Liver (tissue), 9 donors: Measurements from ENCODE around the gene COL4A3. TPM values are rescaled to one million over a fixed set of nuclear protein-coding genes. Genes with fewer than 3 reads are reported as not detected.

ENCODE experiments used
- DNase-seq: peaks from one replicate; pipeline ENCODE4 v3.0.0-alpha.2; 2017; ENCODE audit warnings: low spot score
- H3K27ac ChIP-seq, 2 donors: one replicate each; pipeline ENCODE4 v1.7.0; 2013; ENCODE audit warnings: inconsistent platforms in 2 of 2, low read length in 2 of 2, control low read depth in 1 of 2, low read depth in 1 of 2, mild to moderate bottlenecking in 1 of 2
- H3K27me3 ChIP-seq, 4 donors: one replicate each; pipeline versions ENCODE4 v1.6.1 to v1.7.0; 2013; ENCODE audit warnings: low read length in 3 of 4, inconsistent platforms in 1 of 4, mild to moderate bottlenecking in 1 of 4, moderate library complexity in 1 of 4; ENCODE audit not compliant: control insufficient read depth in 4 of 4, insufficient read depth in 4 of 4
- H3K36me3 ChIP-seq, 4 donors: one replicate each; pipeline versions ENCODE4 v1.6.1 to v1.7.0; 2013; ENCODE audit warnings: low read length in 3 of 4, mild to moderate bottlenecking in 3 of 4, low read depth in 1 of 4, moderate library complexity in 1 of 4; ENCODE audit not compliant: control insufficient read depth in 4 of 4, insufficient read depth in 3 of 4
- H3K4me1 ChIP-seq, 4 donors: one replicate each; pipeline versions ENCODE4 v1.6.1 to v1.7.0; 2013; ENCODE audit warnings: low read length in 3 of 4, mild to moderate bottlenecking in 3 of 4, moderate library complexity in 1 of 4; ENCODE audit not compliant: control insufficient read depth in 4 of 4, insufficient read depth in 4 of 4
- H3K4me3 ChIP-seq, 3 donors: one replicate each; pipeline versions ENCODE4 v1.6.1 to v1.7.0; 2013; ENCODE audit warnings: low read length in 3 of 3, control low read depth in 1 of 3, low read depth in 1 of 3, mild to moderate bottlenecking in 1 of 3
- H3K9ac ChIP-seq, 2 donors: one replicate each; pipeline ENCODE4 v1.7.0; 2013; ENCODE audit warnings: low read length in 2 of 2, mild to moderate bottlenecking in 2 of 2, moderate library complexity in 2 of 2, control low read depth in 1 of 2, low read depth in 1 of 2
- H3K9me3 ChIP-seq, 4 donors: one replicate each; pipeline versions ENCODE4 v1.6.1 to v1.7.0; 2013; ENCODE audit warnings: low read length in 3 of 4; ENCODE audit not compliant: control insufficient read depth in 4 of 4
- ATF3 ChIP-seq: IDR thresholded peaks from 2 replicates; pipeline ENCODE4 v1.6.1; 2016; ENCODE audit warnings: antibody characterized with exemption
- CTCF ChIP-seq: fragments of 150-350 bp; IDR thresholded peaks from 2 replicates; pipeline ENCODE4 v1.5.1; 2017; ENCODE audit warnings: improper control_type of control experiment, low read depth, low read length; ENCODE audit not compliant: missing input control
- FOXA1 ChIP-seq: IDR thresholded peaks from 2 replicates; pipeline ENCODE4 v1.6.1; 2016; ENCODE audit warnings: antibody characterized with exemption
- FOXA2 ChIP-seq: IDR thresholded peaks from 2 replicates; pipeline ENCODE4 v1.6.1; 2016; ENCODE audit warnings: antibody characterized with exemption
- GABPA ChIP-seq, 2 donors: IDR thresholded peaks in 1 of 2; conservative IDR thresholded peaks in 1 of 2; 2 replicates each; pipeline ENCODE4 v1.6.1; 2016; ENCODE audit warnings: antibody characterized with exemption in 2 of 2, mild to moderate bottlenecking in 1 of 2, moderate library complexity in 1 of 2
- HNF4A ChIP-seq, 2 donors: conservative IDR thresholded peaks; 2 replicates each; pipeline ENCODE4 v1.6.1; 2016; ENCODE audit warnings: antibody characterized with exemption in 2 of 2, mild to moderate bottlenecking in 2 of 2
- JUND ChIP-seq, 2 donors: IDR thresholded peaks; 2 replicates each; pipeline ENCODE4 v1.6.1; 2016; ENCODE audit warnings: antibody characterized with exemption in 2 of 2
- MAX ChIP-seq: IDR thresholded peaks from 2 replicates; pipeline ENCODE4 v1.6.1; 2016; ENCODE audit warnings: antibody characterized with exemption
- REST ChIP-seq: IDR thresholded peaks from 2 replicates; pipeline ENCODE4 v1.6.1; 2016; ENCODE audit warnings: antibody characterized with exemption, mild to moderate bottlenecking
- RXRA ChIP-seq, 2 donors: IDR thresholded peaks; 2 replicates each; pipeline ENCODE4 v1.6.1; 2017 to 2018; ENCODE audit warnings: antibody characterized with exemption in 2 of 2, mild to moderate bottlenecking in 1 of 2
- TAF1 ChIP-seq: conservative IDR thresholded peaks from 2 replicates; pipeline ENCODE4 v1.6.1; 2016; ENCODE audit warnings: antibody characterized with exemption, mild to moderate bottlenecking
- WGBS: extraction: QIAGEN DNeasy Blood & Tissue Kit; methylation state at CpG from one replicate; pipeline ENCODE4 v1.1.7; 2013; 5-methylcytosine and 5-hydroxymethylcytosine counted together
- polyA plus RNA-seq, 2 donors: library from polyadenylated mRNA; stranded (reverse) in 1 of 2; unstranded in 1 of 2; fragments of 200-250 nt in 1 of 2; fragments of >200 nt in 1 of 2; fragmentation: Nextera tagmentation in 1 of 2; extraction: Ambion mirVana in 1 of 2; gene quantifications; one replicate each; pipeline versions ENCODE4 v1.2.1 to v1.2.3, GENCODE V29; 2013 to 2015
- total RNA-seq, 2 donors: library from RNA; depleted of rRNA; stranded (reverse); fragments of >200 nt; gene quantifications; one replicate each; pipeline ENCODE4 v1.2.3, GENCODE V29; 2014
- donor health status: healthy.
- donor health status: healthy.
- donor health status: healthy.
- donor health status: healthy.
- donor health status: healthy.

COL4A3 gene
- total and polyA plus RNA-seq, 4 donors: 0.05 to 2.3 (median 0.35) TPM

- no peak for DNase-seq
- H3K36me3 ChIP-seq: no peaks in the 10 kb centered on the region
- no peak overlapping the region for H3K4me3 ChIP-seq
- 79% methylated on average over 10 of the region's 10 CpGs for WGBS
- H3K9me3 ChIP-seq: no peaks in the 10 kb centered on the region
- H3K27me3 ChIP-seq: no peaks in the 10 kb centered on the region
- no peak for TF ChIP-seq RXRA (IDR thresholded peaks at IDR 0.05)
- H3K4me1 ChIP-seq: no peaks in the 10 kb centered on the region
- H3K9ac ChIP-seq: no peak overlapping the region
- no peak overlapping the region for H3K27ac ChIP-seq
Measured at GRCh38 chr2:227267410-227268115, 103.1 kb downstream of the COL4A3 start.

- H3K4me1 ChIP-seq: no peaks in the 10 kb centered on the region
- H3K27ac ChIP-seq: no peak overlapping the region
- no peak for TF ChIP-seq FOXA2
- TF ChIP-seq REST: peak; percentile 71
- no peak for DNase-seq
- H3K4me3 ChIP-seq: no peak overlapping the region
- no peaks in the 10 kb centered on the region for H3K36me3 ChIP-seq
- no peak overlapping the region for H3K9ac ChIP-seq
- no peaks in the 10 kb centered on the region for H3K27me3 ChIP-seq
- no peaks in the 10 kb centered on the region for H3K9me3 ChIP-seq
Measured at GRCh38 chr2:227280895-227281294, 116.5 kb downstream of the COL4A3 start.

GRCh38 chr2:227285741-227286236 lies 121.4 kb downstream of the COL4A3 start:
- Histone ChIP-seq H3K36me3 (no peaks in the 10 kb centered on the region), H3K27me3 (no peaks in the 10 kb centered on the region), H3K27ac (no peak overlapping the region), H3K9me3 (no peaks in the 10 kb centered on the region), H3K9ac (no peak overlapping the region), H3K4me1 (no peaks in the 10 kb centered on the region), H3K4me3 (no peak overlapping the region)
- TF ChIP-seq FOXA1 (no peak), TAF1 (no peak), GABPA (IDR thresholded peaks at IDR 0.05 in 1 of 2, conservative IDR thresholded peaks at IDR 0.05 in 1 of 2) (no peak), HNF4A (conservative IDR thresholded peaks at IDR 0.05) (no peak), MAX (no peak), ATF3 (no peak), FOXA2 (no peak), JUND (IDR thresholded peaks at IDR 0.05) (no peak), CTCF (no peak)
- DNase-seq: no peak
- 93% methylated on average over 6 of the region's 6 CpGs for WGBS
